Cardiac muscle cell (in vitro differentiated cells and primary cell): ENCODE measurements around the gene CENATAC. TPM values are rescaled to one million over a fixed set of nuclear protein-coding genes. Genes with fewer than 3 reads are reported as not detected.
"Not testable (repeated sequence)": the region's sequence is repeated elsewhere in the genome, so short reads cannot be mapped to it uniquely, and the experiment has no call there.

Experiments
- DNase-seq, 2 donors: peaks; one replicate each; pipeline versions ENCODE4 v3.0.0 to v3.0.0-alpha.2; 2010 to 2017; ENCODE audit warnings: low read depth in 1 of 2, low spot score in 1 of 2
- H3K27ac ChIP-seq: fragments of 200-600 bp; sonication (generic); 2 replicates; pipeline ENCODE4 v1.5.1; 2016
- H3K27me3 ChIP-seq: fragments of 200-600 bp; sonication (generic); 2 replicates; pipeline ENCODE4 v1.6.0; 2016; ENCODE audit warnings: control low read depth
- H3K36me3 ChIP-seq: fragments of 200-600 bp; sonication (generic); 2 replicates; pipeline ENCODE4 v1.5.1; 2016; ENCODE audit warnings: control low read depth
- H3K4me1 ChIP-seq: fragments of 200-600 bp; sonication (generic); 2 replicates; pipeline ENCODE4 v1.8.1; 2017; ENCODE audit warnings: low read depth, mild to moderate bottlenecking, mixed run types
- H3K4me3 ChIP-seq: fragments of 200-600 bp; sonication (generic); 2 replicates; pipeline ENCODE4 v1.5.1; 2016; ENCODE audit warnings: mild to moderate bottlenecking
- H3K9me3 ChIP-seq: fragments of 200-600 bp; sonication (generic); 2 replicates; pipeline ENCODE4 v1.5.1; 2017; ENCODE audit warnings: low read depth, mild to moderate bottlenecking, control low read depth
- CTCF ChIP-seq: IDR thresholded peaks from 2 replicates; pipeline ENCODE4 v1.5.1; 2012; ENCODE audit warnings: low read depth, mild to moderate bottlenecking, low read length
- polyA plus RNA-seq: library from polyadenylated mRNA; unstranded; fragments of >200 nt; fragmentation: Nextera tagmentation; extraction: Ambion mirVana; gene quantifications from 2 replicates; pipeline ENCODE4 v1.2.1, GENCODE V29; 2016
- total RNA-seq: library from RNA; depleted of rRNA; stranded (reverse); fragments of >200 nt; gene quantifications from 2 replicates; pipeline ENCODE4 v1.2.3, GENCODE V29; 2016

The CENATAC gene
- total and polyA plus RNA-seq, 2 experiments from 2014 or later, result 27.0 to 78.2 TPM

- no peaks in the 10 kb centered on the region for H3K27me3 ChIP-seq
- H3K4me3 ChIP-seq, result peak overlapping the region; percentile 61
- TF ChIP-seq CTCF, result no peak
- H3K27ac ChIP-seq, result no peak overlapping the region
- no peaks in the 10 kb centered on the region for H3K9me3 ChIP-seq
- DNase-seq, result peak in 1 of 2 donors; percentile 6
- peaks cover 3% of the 10 kb centered on the region for H3K36me3 ChIP-seq
- peaks cover 17% of the 10 kb centered on the region for H3K4me1 ChIP-seq
These were observed 31.5 kb downstream of the CENATAC start for GRCh38 chr11:119029340-119030028.

GRCh38 chr11:119030029-119030328 is 32.0 kb downstream of the CENATAC start:
- H3K9me3 ChIP-seq, result no peaks in the 10 kb centered on the region
- no peak for TF ChIP-seq CTCF
- no peak overlapping the region for H3K27ac ChIP-seq
- no peak for DNase-seq
- H3K4me3 ChIP-seq, result peak overlapping the region; percentile 61
- no peaks in the 10 kb centered on the region for H3K27me3 ChIP-seq
- peaks cover 3% of the 10 kb centered on the region for H3K36me3 ChIP-seq
- H3K4me1 ChIP-seq, result peaks cover 17% of the 10 kb centered on the region

GRCh38 chr11:119030329-119031047 is 32.5 kb downstream of the CENATAC start, which contains the start of gene SLC37A4:
Gene SLC37A4 (minus strand): TSS chr11:119030877.
- Histone ChIP-seq H3K27me3 (no peaks in the 10 kb centered on the region), H3K4me3 (peak within 1 kb of the TSS; percentile 61), H3K4me1 (peaks cover 17% of the 10 kb centered on the region), H3K36me3 (no peaks in the 10 kb centered on the region), H3K9me3 (no peaks in the 10 kb centered on the region), H3K27ac (no peak within 1 kb of the TSS)
- TF ChIP-seq CTCF, result peak; percentile 91
- DNase-seq, result peak; percentile 98 to 99

GRCh38 chr11:119031912-119032280 is 34.0 kb downstream of the CENATAC start:
- no peaks in the 10 kb centered on the region for H3K27me3 ChIP-seq
- no peaks in the 10 kb centered on the region for H3K9me3 ChIP-seq
- peaks cover 17% of the 10 kb centered on the region for H3K4me1 ChIP-seq
- no peaks in the 10 kb centered on the region for H3K36me3 ChIP-seq
- H3K4me3 ChIP-seq, result no peak overlapping the region
- H3K27ac ChIP-seq, result no peak overlapping the region
- no peak for TF ChIP-seq CTCF
- no peak for DNase-seq

GRCh38 chr11:119033421-119033820 is 35.5 kb downstream of the CENATAC start:
- H3K36me3 ChIP-seq, H3K27ac ChIP-seq, H3K9me3 ChIP-seq, DNase-seq, H3K27me3 ChIP-seq, H3K4me3 ChIP-seq: not testable (repeated sequence)
- H3K4me1 ChIP-seq, result peaks cover 15% of the 10 kb centered on the region

GRCh38 chr11:119034813-119035212 is 36.9 kb downstream of the CENATAC start:
- H3K4me1 ChIP-seq, result peaks cover 3% of the 10 kb centered on the region
- H3K36me3 ChIP-seq, result no peaks in the 10 kb centered on the region
- TF ChIP-seq CTCF, result no peak
- H3K27ac ChIP-seq, result no peak overlapping the region
- no peak for DNase-seq
- no peak overlapping the region for H3K4me3 ChIP-seq
- H3K9me3 ChIP-seq, result no peaks in the 10 kb centered on the region
- no peaks in the 10 kb centered on the region for H3K27me3 ChIP-seq
